Thymus (tissue), 11 donors: Measurements from ENCODE around the gene AAGAB. TPM values are rescaled to one million over a fixed set of nuclear protein-coding genes. Genes with fewer than 3 reads are reported as not detected.

Experiments
- DNase-seq, 9 donors: peaks; one replicate each; pipeline ENCODE4 v3.0.0-alpha.2; 2013; ENCODE audit warnings: low spot score in 9 of 9, low read depth in 6 of 9, missing footprints in 1 of 9
- H3K27ac ChIP-seq, 2 donors: one replicate each; pipeline ENCODE4 v1.5.1; 2013; ENCODE audit warnings: control low read depth in 1 of 2, low read depth in 1 of 2, low read length in 1 of 2, mild to moderate bottlenecking in 1 of 2, moderate library complexity in 1 of 2
- H3K27me3 ChIP-seq, 2 donors: one replicate each; pipeline ENCODE4 v1.5.1; 2013; ENCODE audit warnings: low read length in 1 of 2; ENCODE audit not compliant: control insufficient read depth in 2 of 2, insufficient read depth in 1 of 2
- H3K36me3 ChIP-seq, 2 donors: one replicate each; pipeline ENCODE4 v1.5.1; 2013; ENCODE audit warnings: low read length in 1 of 2, mild to moderate bottlenecking in 1 of 2, moderate library complexity in 1 of 2; ENCODE audit not compliant: control insufficient read depth in 2 of 2, insufficient read depth in 2 of 2
- H3K4me1 ChIP-seq, 2 donors: one replicate each; pipeline ENCODE4 v1.5.1; 2013; ENCODE audit warnings: low read length in 2 of 2; ENCODE audit not compliant: control insufficient read depth in 2 of 2, insufficient read depth in 2 of 2
- H3K4me3 ChIP-seq, 2 donors: one replicate each; pipeline ENCODE4 v1.5.1; 2013; ENCODE audit warnings: low read length in 2 of 2, control low read depth in 1 of 2, mild to moderate bottlenecking in 1 of 2
- H3K9me3 ChIP-seq, 2 donors: one replicate each; pipeline ENCODE4 v1.5.1; 2013; ENCODE audit warnings: low read length in 1 of 2, mild to moderate bottlenecking in 1 of 2; ENCODE audit not compliant: control insufficient read depth in 2 of 2, insufficient read depth in 1 of 2
- WGBS: extraction: QIAGEN DNeasy Blood & Tissue Kit; methylation state at CpG from one replicate; pipeline ENCODE4 v1.1.7; 2013; 5-methylcytosine and 5-hydroxymethylcytosine counted together
- polyA plus RNA-seq: library from polyadenylated mRNA; stranded (reverse); fragments of 200-250 nt; gene quantifications from one replicate; pipeline ENCODE4 v1.2.3, GENCODE V29; 2013
- total RNA-seq: library from RNA; stranded (reverse); fragments of 120-200 nt; gene quantifications from one replicate; pipeline ENCODE4 v1.2.4, GENCODE V29; 2013
- donor health status: healthy.

Gene AAGAB
- total and polyA plus RNA-seq, 2 donors: 23.2 to 45.7 TPM

GRCh38 chr15:67225336-67225735 lies 29.1 kb downstream of the AAGAB start:
- Histone ChIP-seq H3K27ac (no peak overlapping the region), H3K27me3 (no peaks in the 10 kb centered on the region), H3K9me3 (no peaks in the 10 kb centered on the region), H3K4me3 (no peak overlapping the region), H3K4me1 (no peaks in the 10 kb centered on the region), H3K36me3 (peaks cover 4 to 11% of the 10 kb centered on the region in 2 donors)
- no peak for DNase-seq
- over 99% methylated on average over 2 of the region's 2 CpGs for WGBS

- 98% methylated on average over 3 of the region's 3 CpGs for WGBS
- Histone ChIP-seq H3K36me3 (peaks cover 0 to 9% of the 10 kb centered on the region in 2 donors), H3K9me3 (no peaks in the 10 kb centered on the region), H3K27ac (no peak overlapping the region), H3K4me1 (no peaks in the 10 kb centered on the region), H3K27me3 (no peaks in the 10 kb centered on the region), H3K4me3 (no peak overlapping the region)
- DNase-seq: no peak
Observed at GRCh38 chr15:67224889-67225288, 29.6 kb downstream of the AAGAB start.

GRCh38 chr15:67219288-67219687 lies 35.2 kb downstream of the AAGAB start:
- H3K27ac ChIP-seq: no peak overlapping the region
- WGBS: 99% methylated on average over 2 of the region's 2 CpGs
- H3K9me3 ChIP-seq: no peaks in the 10 kb centered on the region
- no peak overlapping the region for H3K4me3 ChIP-seq
- no peaks in the 10 kb centered on the region for H3K27me3 ChIP-seq
- peaks cover 3 to 4% of the 10 kb centered on the region in 2 donors for H3K36me3 ChIP-seq
- no peak for DNase-seq
- no peaks in the 10 kb centered on the region for H3K4me1 ChIP-seq

GRCh38 chr15:67218428-67218827 lies 36.0 kb downstream of the AAGAB start:
- no peak for DNase-seq
- Histone ChIP-seq H3K27me3 (no peaks in the 10 kb centered on the region), H3K9me3 (no peaks in the 10 kb centered on the region), H3K4me3 (no peak overlapping the region), H3K27ac (no peak overlapping the region), H3K36me3 (peaks cover 3 to 4% of the 10 kb centered on the region in 2 donors), H3K4me1 (no peaks in the 10 kb centered on the region)

- DNase-seq: no peak
- Histone ChIP-seq H3K27ac (no peak overlapping the region), H3K36me3 (peaks cover 3 to 4% of the 10 kb centered on the region in 2 donors), H3K4me1 (no peaks in the 10 kb centered on the region), H3K4me3 (no peak overlapping the region), H3K9me3 (no peaks in the 10 kb centered on the region), H3K27me3 (no peaks in the 10 kb centered on the region)
Observed at GRCh38 chr15:67216859-67217258, 37.6 kb downstream of the AAGAB start.

GRCh38 chr15:67215102-67215501 lies 39.4 kb downstream of the AAGAB start:
- DNase-seq: no peak
- peaks cover under 1 to 4% of the 10 kb centered on the region in 2 donors for H3K36me3 ChIP-seq

GRCh38 chr15:67212684-67213367 lies 41.6 kb downstream of the AAGAB start:
- Histone ChIP-seq H3K4me3 (no peak overlapping the region), H3K27me3 (no peaks in the 10 kb centered on the region), H3K36me3 (peaks cover 4 to 12% of the 10 kb centered on the region in 2 donors), H3K27ac (no peak overlapping the region), H3K9me3 (no peaks in the 10 kb centered on the region), H3K4me1 (no peaks in the 10 kb centered on the region)
- 98% methylated on average over 4 of the region's 4 CpGs for WGBS
- DNase-seq: no peak

More at GRCh38 chr15:67215102-67215501, 39.4 kb downstream of the AAGAB start:
- Histone ChIP-seq H3K4me1 (no peaks in the 10 kb centered on the region), H3K27ac (no peak overlapping the region), H3K4me3 (no peak overlapping the region), H3K27me3 (no peaks in the 10 kb centered on the region), H3K9me3 (no peaks in the 10 kb centered on the region)
- 90% methylated on average over 6 of the region's 6 CpGs for WGBS

GRCh38 chr15:67210555-67211168 lies 43.8 kb downstream of the AAGAB start:
- Histone ChIP-seq H3K9me3 (no peaks in the 10 kb centered on the region), H3K4me1 (no peaks in the 10 kb centered on the region), H3K27ac (no peak overlapping the region), H3K27me3 (no peaks in the 10 kb centered on the region), H3K4me3 (no peak overlapping the region), H3K36me3 (peaks cover 6 to 13% of the 10 kb centered on the region in 2 donors)
- 97% methylated on average over 5 of the region's 5 CpGs for WGBS
- DNase-seq: no peak

- Histone ChIP-seq H3K36me3 (peaks cover 6 to 22% of the 10 kb centered on the region in 2 donors), H3K27me3 (no peaks in the 10 kb centered on the region), H3K9me3 (no peaks in the 10 kb centered on the region), H3K4me3 (no peak overlapping the region), H3K27ac (no peak overlapping the region), H3K4me1 (no peaks in the 10 kb centered on the region)
- 71% methylated on average over 2 of the region's 2 CpGs for WGBS
- no peak for DNase-seq
Observed at GRCh38 chr15:67208396-67208795, 46.1 kb downstream of the AAGAB start.
